HL-60/S4 treated with phorbol 12-myristate 13-acetate at 8.2 ng/mL for 4 days and 3 days (cell line): Measurements from ENCODE around the gene CHAF1A.

Experiments used
- in situ Hi-C: fragments of 300-500 bp; cut with MboI; formaldehyde crosslinking; loops from 2 replicates; pipeline ENCODE4 v1.15.0; 2022; ENCODE audit warnings: low sequenced_read_pairs

The CHAF1A gene

DNA sequence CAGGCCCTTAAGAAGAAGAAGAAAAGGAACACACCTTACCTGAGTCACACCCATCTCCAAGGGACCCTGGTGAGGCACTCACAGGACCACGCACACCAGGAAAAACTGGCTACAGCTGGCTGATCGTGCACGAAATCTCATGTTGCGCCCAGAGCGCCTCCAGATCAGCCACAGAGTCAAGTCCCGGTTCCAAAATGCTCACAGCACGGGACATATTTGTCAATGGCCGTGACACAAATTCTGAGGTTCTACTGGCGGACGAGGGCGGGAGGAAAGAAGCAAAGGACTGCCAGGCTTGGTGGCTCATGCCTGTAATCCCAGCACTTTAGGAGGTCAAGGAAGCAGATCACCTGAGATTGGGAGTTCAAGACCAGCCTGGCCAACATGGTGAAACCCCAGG is 23.6 kb upstream of the CHAF1A start:
- in situ Hi-C loops, result no loop called here

DNA sequence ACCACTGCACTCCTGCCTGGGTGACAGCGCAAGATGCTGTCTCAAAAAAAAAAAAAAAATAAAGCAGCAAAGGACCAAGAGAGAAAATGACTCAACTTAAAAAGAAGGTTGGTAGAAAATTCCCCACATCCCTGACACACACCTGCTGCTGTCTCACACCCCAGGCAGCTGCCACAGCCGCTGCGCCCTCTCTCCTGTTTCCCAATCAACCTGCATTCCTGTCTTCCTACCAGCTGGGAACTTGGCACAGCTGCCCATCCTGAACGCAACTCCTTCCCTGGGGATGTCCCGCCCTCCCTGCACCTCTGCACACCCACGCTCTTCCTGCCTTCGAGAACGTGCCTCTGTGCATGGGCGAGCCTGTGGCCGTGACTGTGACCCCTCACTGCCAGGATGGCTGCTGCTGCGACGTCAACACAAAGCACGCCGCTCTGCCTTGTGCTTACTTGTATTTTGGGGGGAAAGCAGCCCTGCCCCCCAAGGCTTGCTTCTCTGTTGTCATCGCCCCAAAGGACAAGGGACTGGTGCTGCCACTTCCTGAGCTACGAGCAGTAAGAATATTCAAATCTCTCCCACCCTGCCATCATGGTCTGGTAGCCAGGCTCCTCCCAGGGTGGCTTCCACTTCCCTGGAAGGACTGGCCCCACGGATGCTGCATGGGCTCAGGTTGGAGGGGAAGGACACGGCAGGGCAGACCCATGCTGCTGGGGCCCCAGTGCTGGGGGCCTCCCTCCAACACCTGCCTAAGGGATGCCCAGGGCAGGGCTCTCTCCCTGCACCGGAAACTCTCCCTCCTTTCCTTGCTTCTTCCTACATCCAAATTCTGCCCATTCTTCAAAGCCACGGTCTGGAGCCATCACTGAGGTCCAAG is 22.8 kb upstream of the CHAF1A start:
- in situ Hi-C loops, result no loop called here

DNA sequence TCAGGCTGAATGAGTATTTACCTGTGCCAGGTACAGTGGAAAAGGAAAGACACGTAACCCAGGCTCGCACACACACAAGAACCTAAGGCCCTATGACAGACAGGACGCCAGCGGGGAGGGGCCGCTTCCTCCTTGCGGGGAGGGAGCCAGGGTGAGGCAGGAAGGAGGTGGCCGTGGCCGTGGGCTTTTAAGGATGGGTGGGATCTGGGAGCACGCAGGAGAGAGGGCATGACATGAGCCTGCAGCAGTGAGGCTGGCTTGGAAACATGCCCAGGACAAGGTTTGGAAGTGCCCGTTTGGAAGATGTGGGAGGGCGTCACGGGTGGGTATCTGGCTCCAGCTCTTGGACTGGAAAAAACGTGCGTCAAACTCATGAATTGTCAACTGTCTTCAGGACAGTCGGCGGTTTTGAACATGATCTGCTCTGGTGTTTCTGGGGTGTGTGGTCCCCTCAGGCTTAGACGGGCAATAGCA is 22.1 kb upstream of the CHAF1A start:
- in situ Hi-C loops, result no loop called here

DNA sequence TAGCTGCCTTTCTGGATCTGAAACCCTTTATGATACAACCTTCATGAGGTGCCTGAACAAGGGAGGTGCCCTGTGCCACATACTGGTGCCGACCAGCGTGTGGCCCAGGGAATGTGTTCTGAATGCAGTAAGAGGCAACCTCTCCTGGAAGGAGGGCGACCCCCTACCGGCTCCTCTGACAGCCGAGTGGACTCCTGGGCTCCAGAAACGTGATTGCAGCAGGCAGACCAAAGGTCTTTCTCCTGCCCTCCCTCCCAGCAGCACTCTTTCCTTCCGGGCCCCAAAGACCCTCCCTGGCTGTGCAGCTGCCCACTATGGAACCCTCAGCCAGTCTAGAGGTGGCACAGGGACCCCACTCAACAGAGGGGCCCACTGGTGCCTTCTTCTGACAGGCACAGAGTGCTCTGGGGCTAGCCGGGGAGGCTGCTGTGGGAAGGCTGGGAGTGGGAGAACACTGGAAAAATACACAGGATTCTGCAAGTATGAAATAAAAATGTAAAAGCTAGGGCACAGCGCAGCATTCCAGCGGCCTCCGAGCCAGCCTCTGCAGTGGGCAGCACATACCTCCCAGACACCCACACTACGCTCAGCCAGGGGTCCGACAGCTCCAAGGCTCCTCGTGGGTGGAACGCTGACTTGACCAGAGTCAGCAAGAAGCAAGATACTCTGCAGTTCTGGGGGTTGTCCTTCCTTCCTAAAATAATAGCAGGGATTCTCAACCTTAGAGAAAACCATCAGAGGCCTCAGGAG is 17.0 kb upstream of the CHAF1A start:
- in situ Hi-C loops, result no loop called here

DNA sequence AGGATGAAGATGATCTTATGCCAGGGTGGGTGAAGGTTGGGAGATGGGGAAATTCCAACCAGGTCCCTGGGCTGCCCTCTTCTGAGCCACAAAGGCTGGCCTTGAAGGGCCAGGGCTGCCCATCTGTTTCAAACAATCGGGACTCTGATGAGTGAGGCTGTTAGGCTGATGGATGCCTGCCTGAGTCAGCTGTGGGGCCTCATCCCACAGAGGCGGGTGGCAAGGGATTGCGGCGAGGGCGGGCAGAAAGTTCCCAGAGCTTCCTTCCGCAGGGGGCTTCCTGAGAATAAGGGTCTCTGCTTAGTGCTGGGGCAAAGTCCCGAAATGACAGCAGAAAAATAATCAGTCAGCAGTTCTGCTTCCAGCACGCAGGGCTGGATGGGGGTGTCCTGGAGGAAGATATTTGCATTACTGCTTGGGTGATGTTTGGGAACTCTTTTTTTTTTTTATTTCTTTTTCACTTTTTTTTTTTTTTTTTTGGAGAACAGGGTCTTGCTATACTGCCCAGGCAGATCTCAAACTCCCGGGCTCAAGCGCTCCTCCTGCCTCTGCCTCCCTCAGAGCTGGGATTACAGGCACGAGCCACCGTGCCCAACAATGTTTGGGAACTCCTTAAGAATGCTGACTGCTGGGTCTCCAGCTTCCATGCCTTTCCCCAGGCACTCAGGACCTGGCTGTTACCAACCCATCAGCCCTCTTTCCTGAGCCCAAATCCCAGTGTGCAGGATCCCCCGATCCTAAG is 16.2 kb upstream of the CHAF1A start:
- in situ Hi-C loops, result no loop called here

DNA sequence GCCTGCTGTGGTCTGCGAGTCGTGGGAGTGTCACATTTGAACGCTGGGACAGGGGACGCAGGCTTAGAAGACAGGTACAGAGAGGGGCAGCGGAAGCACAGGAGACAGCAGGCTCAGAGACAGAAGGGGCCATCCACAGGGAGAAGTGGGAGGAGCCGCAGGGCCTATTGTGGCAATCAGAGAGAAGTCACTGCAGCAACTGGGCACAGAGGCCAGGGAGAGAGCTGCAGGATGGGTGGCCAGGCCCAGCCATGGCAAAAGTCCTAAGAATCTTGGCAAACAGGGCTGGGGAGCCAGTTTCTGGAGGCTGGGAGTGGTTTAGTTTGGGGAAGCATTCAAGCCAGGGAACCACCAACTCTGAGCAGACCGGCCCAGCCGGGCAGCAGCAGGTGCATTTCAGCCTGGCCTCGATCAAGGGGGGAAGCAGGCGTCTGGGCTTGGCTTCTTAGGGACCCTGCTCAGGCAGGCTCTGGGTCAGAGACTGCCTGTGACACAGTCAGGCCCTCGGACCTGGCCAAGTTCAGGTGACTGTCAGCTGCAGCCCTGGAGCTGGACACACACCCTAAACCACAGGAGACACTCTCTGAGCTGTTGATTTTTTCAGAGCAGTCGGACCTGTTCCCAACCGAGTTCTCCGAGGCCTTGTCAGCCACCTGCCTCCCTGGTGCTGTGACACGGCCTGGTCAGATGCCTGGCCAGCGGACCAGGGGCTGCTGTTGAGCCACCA is 13.9 kb upstream of the CHAF1A start:
- in situ Hi-C loops, result no loop called here

DNA sequence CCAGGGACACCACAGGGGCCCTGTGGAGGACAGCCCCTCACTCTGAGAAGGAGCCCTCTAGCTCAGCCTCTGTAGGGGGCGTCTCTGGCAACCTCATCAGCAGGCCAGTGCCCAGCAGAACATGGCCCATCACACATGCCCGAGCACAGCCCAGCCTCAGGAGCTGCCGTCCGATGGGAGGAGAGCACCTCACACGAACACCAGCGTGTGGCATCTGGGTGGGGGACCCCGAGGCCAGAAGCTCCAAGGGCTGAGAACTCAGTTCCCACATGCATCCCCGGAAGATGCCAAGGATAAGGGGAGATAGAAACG is 13.4 kb upstream of the CHAF1A start:
- in situ Hi-C loops, result no loop called here

DNA sequence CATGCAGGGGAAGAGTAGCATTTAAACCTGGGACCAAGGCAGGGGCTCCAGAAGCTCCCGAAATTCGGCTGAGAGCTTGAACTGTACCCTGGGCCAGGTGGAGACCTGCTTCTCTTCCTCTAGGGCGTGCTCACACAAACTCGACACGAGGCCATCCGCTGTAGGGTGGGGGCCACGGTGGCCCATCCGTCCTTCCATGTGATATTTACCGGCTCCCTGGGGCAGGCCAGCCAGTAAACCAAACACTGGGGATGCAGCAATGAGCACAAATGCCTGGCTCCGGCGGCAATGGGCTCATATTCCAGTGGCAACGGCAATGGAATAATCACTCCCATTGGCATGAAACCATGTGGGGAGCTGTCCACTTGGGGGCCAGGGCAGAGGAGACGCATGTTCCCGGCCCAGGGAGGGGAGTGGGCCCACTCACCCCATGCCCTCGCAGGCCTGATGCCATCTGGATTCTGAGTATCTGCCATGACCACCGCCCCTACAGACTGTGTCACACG is 12.9 kb upstream of the CHAF1A start:
- in situ Hi-C loops, result no loop called here

DNA sequence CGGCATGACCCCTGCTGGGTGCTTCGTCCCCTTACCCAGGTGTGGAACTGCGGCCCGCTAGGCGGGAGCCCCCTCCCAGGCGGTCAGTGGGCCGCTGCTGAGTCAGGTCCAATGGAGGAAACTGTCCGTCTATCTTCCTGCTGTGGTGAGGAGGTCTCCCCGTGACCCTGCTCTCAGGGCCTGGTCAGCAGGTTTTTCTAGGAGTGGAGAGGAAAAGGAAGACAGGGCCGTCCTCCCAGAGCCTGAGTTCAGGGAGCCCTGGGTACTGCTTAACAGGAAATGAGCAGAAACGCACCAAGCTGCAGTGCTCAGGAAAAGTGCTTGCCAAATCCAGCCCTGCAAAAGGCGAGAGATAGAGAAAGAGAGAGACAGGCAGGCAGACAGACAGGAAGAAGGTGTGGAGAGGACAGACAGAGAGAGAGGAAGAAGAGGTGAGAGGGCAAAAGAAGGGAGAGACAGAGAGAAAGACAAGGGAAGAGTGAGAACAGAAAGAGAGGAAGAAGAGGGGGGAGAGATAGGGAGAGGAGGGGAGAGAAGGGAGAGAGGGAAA is 12.3 kb upstream of the CHAF1A start:
- in situ Hi-C loops, result no loop called here

DNA sequence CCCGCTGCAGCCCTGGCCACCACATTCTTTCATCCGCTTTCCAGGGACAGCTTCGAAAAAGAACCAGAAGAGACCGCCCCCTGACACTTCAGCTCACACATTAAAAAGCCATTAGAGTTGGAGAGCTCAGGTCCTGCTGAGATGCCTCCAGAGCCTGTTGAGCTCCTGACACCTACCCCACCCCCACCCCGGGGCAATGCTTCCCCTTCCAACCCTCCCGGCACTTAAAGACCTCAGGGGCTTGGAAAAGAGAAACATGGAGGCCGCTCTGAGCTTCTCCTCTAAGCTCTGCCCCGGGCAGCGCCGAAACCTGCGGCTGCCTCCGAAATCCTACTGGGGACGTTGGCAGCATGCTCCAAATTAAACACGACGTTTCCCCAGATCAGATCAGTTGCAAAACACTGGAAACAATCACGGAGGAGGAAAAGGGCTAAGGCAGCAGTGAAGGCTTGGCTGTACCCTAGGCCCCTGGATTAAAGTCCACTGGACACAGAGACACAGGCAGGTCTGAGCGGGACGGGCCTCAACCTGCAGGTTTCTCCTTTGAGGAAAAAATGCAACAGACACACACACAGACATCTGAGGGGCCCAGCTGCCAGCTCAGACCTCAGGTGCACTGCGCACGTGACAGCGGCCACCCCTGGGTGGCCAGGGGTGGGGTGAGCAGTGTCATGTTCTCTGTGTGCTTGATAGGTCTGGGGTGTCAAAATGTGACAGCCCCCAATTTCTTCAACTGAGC is 11.7 kb upstream of the CHAF1A start:
- in situ Hi-C loops, result no loop called here

DNA sequence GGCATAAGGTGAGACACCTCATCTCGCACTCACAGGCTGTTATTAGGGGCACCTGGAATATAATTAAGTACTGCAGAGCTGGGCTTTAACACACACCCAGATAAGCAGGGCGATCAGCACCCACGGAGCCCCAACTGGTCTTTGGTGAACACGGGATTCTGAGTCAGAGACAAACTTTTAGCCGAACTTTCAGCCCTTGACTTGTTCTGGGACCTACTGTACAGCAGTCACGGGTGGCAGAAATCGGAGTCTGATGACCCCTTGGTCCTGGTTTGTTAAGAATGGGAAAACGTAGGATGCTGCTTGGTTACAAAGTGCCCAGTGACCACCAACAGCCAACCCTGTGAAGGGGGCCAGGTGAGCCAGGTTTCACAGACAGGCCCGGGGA is 11.1 kb upstream of the CHAF1A start:
- in situ Hi-C loops, result no loop called here

DNA sequence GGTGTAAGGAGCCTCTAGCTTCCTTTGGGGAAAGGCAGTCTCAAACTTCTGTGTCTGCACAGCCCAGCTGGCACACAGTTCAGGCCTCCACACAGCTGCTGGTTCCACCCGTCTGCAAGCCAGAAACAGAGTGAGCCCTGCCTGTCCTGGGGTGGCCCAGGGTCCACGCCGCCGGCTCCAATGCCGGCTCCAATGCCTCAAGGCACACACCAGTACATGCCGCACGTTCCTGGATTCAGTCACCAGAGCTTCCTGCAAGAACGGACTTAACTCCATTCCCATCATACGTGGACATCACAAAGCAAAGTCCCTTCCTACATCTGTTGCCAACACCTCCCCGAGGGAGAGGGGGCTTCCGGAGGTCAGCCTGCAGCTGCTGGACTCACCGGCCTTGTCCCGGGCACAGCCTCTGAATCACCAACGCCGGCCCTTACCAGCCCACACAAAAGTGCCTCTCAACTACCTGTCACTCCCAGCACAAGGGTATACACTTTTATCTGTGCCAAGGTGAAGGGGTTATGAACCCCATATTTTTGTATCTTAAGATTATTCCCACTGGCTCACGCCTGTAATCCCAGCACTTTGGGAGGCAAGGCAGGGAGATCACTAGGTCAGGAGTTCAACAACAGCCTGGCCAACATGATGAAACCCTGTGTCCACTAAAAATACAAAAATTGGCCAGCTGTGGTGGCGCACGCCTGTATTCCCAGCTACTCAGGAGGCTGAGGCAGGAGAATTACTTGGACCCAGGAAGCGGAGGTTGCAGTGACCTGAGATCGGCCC is 10.5 kb upstream of the CHAF1A start:
- in situ Hi-C loops, result no loop called here

DNA sequence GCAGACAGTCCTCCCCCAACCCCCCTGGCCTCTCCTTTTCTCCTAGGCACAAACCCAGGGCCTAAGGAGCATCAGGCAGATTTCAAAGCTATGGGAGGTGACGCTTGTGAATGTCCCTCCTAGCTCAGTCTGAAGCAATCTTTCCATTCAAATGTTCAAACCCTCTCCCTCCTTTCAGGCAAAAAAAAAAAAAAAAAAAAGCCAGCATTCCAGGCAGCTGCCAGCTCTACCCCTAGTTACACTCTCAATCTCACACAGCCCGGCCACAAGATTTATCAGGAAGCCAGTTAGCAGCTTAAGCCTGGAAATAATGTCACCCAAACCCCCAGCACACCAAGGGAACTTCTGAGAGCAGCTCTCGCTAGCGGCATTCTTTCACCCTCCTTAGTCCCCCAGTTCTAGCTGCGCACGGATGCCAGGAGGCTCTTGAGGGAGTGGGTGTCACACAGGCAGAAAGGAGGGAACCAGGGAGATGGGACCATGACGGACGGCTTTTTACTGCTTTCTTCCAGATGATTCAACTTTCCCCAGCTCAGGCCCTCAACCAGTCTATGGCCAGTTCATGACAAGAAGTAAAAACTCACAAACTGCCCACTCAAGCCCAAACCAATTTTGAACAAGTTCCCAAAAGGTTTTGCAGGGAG is 8.4 kb upstream of the CHAF1A start:
- in situ Hi-C loops, result no loop called here

DNA sequence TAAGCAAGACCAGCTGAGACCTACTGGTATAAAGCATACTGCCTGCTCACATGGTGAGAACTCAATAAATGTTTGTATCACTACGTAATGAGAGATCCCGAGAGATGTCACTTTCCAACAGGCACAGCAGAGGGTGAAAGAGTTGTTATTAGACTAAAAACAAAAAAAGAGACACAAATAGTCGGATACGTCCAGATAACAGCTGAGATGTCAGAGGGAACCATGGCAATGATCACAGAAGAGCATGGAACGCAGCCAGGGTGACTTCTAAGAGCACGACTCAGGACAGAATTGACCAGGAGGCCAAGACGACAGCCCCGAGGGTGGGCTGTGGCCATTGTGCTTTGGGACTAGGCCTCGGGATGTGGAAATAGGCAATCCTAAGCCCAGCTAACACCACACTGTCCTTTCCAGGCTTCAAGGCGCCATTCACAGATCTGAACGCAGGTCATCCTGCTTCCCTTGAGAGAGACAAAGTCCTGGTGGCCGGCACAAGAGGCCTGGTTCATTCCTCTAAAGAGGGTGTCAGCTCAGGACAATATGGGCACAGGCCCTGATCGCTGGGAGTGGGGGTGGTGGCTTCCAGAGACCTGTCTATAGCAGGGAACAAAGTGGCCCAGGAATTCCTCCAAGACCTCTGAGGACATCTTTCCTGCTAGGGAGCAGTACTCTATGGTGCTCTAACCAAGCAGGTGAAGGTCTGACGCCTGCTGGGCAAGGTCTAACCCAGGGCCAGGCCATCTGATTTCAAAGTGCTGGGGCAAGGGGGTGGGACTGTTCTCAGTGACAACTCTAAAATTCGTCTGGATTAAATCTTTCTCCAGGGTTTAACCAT is 5.3 kb upstream of the CHAF1A start:
- in situ Hi-C loops, result no loop called here

DNA sequence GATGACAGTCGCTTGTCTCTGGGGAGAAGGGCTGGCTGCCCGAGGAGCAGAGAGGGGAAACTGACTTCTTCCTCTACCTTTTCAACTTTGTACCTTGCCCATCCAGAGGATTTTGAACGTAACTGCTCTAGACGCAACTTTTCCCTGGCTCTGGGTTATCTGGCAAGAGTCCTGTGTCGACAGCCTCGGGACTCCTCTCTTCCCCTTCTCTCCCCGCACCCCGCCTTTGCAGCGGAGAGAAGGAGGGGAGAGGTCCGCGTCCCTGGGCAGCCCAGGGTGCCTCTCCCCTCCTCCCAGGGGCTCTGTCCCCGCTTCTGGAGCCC is 2.7 kb upstream of the CHAF1A start:
- in situ Hi-C loops, result no loop called here

DNA sequence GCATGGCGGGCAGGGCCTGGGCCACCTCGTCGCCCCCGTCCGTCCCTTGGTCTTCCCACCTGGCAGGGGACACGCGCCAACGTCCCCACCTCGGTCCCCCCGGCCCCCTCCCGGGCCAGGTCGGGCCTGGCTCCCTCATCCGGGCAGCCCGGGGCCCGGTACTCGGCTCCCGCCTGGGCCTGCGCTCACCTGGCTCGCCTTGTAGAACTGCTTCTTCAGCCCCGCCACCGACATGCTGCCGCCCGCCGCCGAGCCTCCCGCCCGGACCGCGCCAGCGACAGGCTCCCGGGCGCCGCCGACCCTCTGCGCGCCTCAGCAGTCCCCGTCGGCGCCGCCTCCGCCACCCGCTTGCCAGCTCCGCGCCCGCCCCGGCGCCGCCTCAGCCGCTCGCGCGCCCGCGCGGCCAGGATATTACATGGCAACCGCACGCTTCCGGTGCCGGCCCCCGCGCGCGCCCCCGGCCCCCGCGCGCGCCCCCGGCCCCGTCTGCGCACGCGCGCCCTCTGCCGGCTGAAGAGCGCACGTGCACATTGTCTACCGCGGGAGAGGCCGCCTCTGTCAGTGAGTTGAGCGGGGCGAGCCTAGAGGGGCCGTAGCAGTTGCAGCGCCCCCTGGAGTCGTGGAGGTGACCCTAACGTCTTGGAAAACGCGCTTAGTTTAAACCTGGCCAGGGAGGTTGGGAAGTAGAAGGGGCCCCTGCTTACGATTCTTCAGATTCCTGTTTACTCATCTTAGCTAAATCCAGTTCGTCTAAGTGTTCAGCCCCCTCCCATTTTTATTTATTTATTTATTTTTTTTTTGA is 2.1 kb upstream of the CHAF1A start, which contains the start of gene SH3GL1:
SH3GL1 (minus strand) TSS at position 413 of the 802 bp plus-strand sequence; CDS start at position 234, 179 bp downstream.
- in situ Hi-C loops, result no loop called here

DNA sequence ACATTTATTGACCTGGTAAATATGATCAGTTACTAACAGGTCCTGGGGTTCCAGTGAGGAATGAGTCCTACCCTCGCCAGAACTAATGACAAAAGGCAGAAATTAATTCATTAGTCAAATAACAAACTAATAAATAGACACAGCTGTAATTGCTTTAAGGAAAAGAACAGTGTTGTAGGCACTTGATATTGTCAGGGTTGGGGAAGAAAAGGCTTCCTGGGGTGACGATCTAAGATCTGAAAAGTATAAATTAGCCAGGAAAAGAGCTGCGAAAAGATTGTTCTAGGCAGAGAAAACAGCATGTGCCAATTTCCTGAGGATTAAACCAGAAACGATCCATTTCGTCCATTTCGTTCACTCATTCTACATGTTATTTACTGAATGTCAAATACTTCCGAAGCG is 670 bp upstream of the CHAF1A start:
- in situ Hi-C loops, result no loop called here
